Measurements from ENCODE around the gene HOGA1.

The HOGA1 gene

DNA sequence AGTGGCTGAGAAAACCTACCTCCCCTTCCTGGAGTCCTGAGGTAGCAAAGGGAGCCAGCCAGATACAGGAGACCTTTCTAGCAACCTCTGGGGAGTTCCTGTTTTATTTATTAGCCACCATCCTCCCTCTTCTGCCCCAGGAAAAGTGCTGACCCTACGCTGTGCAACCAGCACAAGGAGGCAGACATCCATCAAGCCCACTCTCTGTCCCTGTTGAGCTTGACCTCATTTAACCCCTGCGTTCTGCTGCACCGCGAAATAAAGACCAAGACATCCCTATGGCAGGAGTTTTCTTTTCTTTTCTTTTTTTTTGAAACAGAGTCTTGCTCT, 37.0 kb upstream of the HOGA1 start:
- ChIA-PET POLR2A (ENCODE audit: low non-redundant PET) (no interaction called here), CTCF (interaction anchor here (0.7 kb wide), 2 partner anchors 12 to 184 kb away, joined by 3 read pairs; no protein-coding TSS in a partner anchor)
- no peak for DNase-seq (ENCODE audit: low spot score)
- TF ChIP-seq, protein P1, sequence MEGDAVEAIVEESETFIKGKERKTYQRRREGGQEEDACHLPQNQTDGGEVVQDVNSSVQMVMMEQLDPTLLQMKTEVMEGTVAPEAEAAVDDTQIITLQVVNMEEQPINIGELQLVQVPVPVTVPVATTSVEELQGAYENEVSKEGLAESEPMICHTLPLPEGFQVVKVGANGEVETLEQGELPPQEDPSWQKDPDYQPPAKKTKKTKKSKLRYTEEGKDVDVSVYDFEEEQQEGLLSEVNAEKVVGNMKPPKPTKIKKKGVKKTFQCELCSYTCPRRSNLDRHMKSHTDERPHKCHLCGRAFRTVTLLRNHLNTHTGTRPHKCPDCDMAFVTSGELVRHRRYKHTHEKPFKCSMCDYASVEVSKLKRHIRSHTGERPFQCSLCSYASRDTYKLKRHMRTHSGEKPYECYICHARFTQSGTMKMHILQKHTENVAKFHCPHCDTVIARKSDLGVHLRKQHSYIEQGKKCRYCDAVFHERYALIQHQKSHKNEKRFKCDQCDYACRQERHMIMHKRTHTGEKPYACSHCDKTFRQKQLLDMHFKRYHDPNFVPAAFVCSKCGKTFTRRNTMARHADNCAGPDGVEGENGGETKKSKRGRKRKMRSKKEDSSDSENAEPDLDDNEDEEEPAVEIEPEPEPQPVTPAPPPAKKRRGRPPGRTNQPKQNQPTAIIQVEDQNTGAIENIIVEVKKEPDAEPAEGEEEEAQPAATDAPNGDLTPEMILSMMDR (conservative IDR thresholded peaks at IDR 0.05; ENCODE audit: low read depth), result no peak
- H3K27ac ChIP-seq, result peak overlapping the region; percentile 26

DNA sequence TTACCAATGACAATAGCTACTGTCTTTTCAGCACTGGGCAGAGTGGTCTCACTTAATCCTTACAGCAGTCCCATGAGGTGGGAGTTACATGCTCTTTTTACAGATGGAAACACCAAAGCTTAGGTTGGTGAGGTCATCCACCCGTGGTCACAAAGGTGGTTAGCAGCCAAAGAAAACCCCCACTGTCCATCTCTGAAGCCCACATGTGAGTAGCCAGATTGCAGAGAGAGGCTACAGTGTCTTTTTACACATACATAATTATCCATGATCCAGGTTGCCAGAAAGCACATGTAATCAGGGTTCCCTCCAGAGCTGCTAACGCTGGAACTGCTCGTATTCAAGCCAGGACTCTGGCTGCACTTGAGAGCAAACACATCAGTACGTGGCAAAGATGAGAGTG, 36.2 kb upstream of the HOGA1 start:
- ChIA-PET CTCF (interaction anchor here (0.7 kb wide), 1 partner anchor 183 kb away, joined by 3 read pairs; no protein-coding TSS in a partner anchor), POLR2A (ENCODE audit: low non-redundant PET) (no interaction called here)
- H3K27ac ChIP-seq, result peak overlapping the region; percentile 88; the same call in 1 of the 2 replicates
- DNase-seq (ENCODE audit: low spot score), result no peak
- TF ChIP-seq, protein P1 (conservative IDR thresholded peaks at IDR 0.05; ENCODE audit: low read depth), result no peak

DNA sequence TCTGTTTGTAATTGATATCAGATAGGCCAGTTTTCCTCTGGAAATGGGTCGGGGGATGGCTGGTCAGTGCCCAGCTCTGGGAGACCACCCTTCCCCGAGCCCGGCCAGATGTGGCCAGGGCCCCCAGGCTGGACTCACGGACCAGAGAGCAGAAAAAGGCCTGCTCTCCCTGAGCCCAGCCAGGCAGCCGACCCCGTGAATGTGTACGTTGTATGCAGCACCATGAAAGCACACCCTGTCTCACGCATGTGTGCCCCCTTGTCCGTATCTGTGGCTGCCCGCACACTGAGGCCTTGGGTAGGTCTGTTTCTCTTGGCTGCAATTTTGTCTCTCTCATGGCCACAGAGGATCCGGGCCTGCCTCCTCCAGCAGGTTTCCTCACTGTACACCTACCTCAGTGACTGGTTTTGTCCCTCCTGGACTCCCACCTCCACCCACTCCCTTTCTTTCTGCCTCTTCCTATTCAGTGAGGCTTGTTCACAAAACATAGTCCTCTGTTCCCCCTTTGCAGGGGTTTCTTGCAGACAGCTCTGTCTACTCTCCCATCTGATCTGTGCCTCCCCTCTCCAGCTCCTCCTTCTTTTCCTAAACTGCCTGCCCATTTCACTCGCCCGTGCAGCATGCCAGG, 35.2 kb upstream of the HOGA1 start:
- ChIA-PET POLR2A (ENCODE audit: low non-redundant PET) (no interaction called here), CTCF (no interaction called here)
- TF ChIP-seq, protein P1 (conservative IDR thresholded peaks at IDR 0.05; ENCODE audit: low read depth), result no peak
- DNase-seq (ENCODE audit: low spot score), result no peak
- H3K27ac ChIP-seq, result peak overlapping the region; percentile 88

DNA sequence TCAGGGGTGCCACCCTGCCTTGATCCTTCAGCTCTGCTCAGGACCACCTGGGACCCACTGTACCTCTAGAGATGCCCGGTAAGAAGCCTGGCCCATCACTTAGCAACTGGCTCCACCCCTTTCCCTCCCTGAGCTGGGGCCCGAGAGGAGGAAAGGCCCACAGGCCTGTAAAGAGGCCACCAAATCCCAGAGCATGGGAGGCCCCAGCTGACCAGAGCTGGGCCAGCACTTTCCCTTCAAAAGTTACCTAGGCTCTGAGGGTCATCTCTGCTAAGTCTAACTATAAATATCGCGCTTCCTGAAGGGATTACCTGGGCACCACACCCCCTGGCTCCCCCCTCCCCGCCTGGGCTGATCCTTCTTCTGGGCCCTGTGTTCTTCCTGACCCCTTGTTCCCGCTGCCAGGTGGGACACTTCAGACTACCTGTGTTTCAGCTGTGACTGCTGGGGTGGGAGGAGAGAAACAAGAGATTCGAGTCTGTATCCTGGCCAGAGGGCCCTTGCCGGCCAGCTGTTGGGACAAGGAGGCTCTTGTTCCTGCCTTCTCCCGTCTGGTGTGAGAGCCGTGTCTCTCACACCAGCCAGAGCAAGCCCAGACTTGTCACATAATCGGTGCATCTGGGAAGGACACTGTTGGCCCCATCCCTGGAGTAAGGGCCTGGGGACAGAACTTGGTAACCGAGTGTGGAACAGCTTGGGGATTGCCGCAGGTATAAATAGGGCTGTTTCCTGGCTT, 34.4 kb upstream of the HOGA1 start:
- ChIA-PET POLR2A (ENCODE audit: low non-redundant PET) (no interaction called here), CTCF (interaction anchor here (0.6 kb wide), 1 partner anchor 62 kb away, joined by 3 read pairs; no protein-coding TSS in a partner anchor)
- TF ChIP-seq, protein P1 (conservative IDR thresholded peaks at IDR 0.05; ENCODE audit: low read depth), result no peak
- DNase-seq (ENCODE audit: low spot score), result no peak
- H3K27ac ChIP-seq, result peak overlapping the region; percentile 88

DNA sequence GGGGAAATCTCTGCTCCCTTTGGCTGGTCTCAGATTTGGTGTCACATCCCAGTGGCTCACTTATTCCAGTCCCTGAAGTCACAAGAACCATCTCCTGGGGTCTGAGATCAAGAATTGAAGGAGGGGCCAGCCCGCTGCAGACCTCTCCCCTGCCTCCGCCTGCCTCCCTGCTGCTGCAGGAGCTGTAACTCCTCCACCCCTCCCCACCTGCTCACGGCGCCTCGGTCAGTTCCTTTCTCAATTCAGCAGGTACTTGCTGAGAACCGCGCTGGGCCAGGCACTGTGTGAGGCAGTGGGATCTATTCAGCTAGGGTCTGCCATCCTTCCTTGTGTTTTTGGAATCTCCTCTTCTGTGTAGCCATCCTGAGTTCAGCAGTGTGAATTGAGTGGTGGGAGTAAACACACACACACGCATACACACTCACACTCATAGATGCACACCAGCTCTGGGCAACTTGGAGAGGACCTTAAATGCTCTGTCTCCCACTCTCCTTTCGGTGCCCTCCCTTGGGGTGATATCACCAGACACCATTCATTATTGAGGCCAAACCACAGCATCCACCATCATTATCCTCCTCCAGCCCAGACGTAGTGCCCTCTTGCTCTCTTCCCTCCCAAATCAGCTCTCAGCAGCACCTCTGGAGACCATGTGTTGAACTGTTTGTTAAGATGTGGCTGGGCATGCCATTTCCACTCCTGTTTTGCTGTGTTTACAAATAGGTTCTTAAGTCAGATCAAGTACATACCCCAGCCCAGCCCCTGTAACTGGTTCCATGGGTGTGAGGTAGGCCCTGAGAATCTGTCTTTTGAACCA, 33.6 kb upstream of the HOGA1 start:
- H3K27ac ChIP-seq, result peak overlapping the region; percentile 88
- CTCF ChIA-PET, result interaction anchor here (0.7 kb wide), 1 partner anchor 29 kb away, joined by 5 read pairs; no protein-coding TSS in a partner anchor
- POLR2A ChIA-PET (ENCODE audit: low non-redundant PET), result no interaction called here
- no peak for DNase-seq (ENCODE audit: low spot score)
- TF ChIP-seq, protein P1 (conservative IDR thresholded peaks at IDR 0.05; ENCODE audit: low read depth), result no peak

DNA sequence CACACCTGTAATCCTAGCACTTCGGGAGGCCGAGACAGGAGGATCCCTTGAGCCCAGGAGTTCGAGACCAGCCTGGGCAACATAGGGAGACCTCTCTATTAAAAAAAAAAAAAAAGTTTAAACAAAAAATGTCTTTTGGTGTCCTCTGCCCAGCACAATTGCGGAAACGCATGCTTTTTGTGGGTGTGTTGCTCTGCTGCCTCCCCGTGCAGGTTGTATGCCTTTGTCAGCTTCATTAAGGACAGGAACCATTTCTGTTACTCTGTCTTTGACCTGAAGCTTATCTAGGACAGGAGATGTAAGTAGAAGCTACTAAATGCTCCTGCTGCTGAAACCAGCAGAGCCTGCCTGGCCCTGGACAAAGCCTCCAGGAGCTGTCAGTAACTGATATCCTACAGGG, 32.9 kb upstream of the HOGA1 start:
- CTCF ChIA-PET, result interaction anchor here (0.7 to 0.8 kb wide), 4 partner anchors 16 to 326 kb away, joined by 5 to 7 read pairs (median 6); no protein-coding TSS in a partner anchor
- TF ChIP-seq, protein P1 (conservative IDR thresholded peaks at IDR 0.05; ENCODE audit: low read depth), result no peak
- POLR2A ChIA-PET (ENCODE audit: low non-redundant PET), result no interaction called here
- no peak for DNase-seq (ENCODE audit: low spot score)
- H3K27ac ChIP-seq, result peak overlapping the region; percentile 88

Measured in RWPE1 (cell line).